IPS-18c (cell line): ENCODE results near the gene DEPDC1.
"Not testable (repeated sequence)": the region's sequence is repeated elsewhere in the genome, so short reads cannot be mapped to it uniquely, and the experiment has no call there.

Experiments used
- H3K4me3 ChIP-seq: 2 replicates; pipeline ENCODE4 v1.7.0; 2013; ENCODE audit warnings: low read depth, mild to moderate bottlenecking, low read length, moderate library complexity; ENCODE audit not compliant: insufficient read depth
- H3K9me3 ChIP-seq: one replicate; pipeline ENCODE4 v1.6.1; 2013; ENCODE audit warnings: mild to moderate bottlenecking, low read length, moderate library complexity; ENCODE audit not compliant: control insufficient read depth, insufficient read depth

DEPDC1 gene

DNA sequence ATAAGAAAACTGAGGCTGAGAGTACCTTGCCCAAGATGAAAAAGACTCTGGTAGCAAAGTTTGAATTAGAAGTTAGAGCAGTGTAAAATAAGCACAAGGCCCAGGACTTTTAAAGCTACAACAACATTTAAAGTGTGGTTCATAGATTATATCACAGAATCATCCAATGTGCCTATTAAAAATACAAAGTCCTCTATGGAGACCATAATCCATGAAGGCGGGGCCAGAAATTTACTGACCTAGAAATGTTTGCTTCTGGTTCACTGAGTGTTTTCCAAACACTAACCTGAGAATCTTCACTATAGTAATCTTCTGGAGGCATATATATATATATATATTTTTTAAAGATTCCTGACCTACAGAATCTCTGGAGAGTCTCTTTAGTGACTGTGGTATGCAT is 12.3 kb downstream of the DEPDC1 start:
- H3K4me3 ChIP-seq, result no peak overlapping the region
- no peaks in the 10 kb centered on the region for H3K9me3 ChIP-seq

DNA sequence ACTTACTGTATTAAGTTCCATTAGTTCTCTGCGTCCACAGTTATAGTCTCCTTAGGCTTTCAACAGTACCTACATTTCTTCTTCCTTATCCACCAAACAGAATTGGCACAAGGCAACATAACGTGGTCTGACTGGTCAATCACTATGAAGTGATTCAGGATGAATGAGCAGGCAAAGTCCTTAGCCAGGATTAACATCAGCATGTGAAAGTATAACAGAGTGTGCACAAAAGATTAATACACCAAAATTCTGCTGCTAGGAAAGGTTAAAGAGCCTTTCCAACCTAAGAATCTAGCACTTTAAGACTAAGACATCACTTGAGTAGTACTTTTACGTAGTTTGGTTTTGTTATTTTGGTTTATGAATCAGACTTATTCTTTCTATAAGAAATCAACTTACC is 15.8 kb downstream of the DEPDC1 start:
- H3K9me3 ChIP-seq, result no peaks in the 10 kb centered on the region
- no peak overlapping the region for H3K4me3 ChIP-seq

DNA sequence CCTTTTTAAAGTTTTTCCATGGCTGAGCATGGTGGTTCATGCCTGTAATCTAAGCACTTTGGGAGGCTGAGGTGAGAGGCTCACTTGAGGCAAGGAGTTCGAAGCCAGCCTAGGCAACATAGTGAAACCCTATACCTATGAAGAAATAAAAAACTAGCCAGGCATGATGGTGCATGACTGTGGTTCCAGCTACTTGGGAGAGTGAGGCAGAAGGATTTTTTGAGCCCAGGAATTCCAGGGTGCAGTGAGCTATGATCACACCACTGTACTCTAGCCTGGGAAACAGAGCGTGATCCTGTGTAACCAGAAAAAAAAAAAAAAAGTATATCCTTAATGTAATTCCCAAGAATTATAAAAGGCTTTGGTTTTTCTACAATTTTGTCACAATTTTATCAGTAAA is 17.4 kb downstream of the DEPDC1 start:
- no peak overlapping the region for H3K4me3 ChIP-seq
- H3K9me3 ChIP-seq, result no peaks in the 10 kb centered on the region

DNA sequence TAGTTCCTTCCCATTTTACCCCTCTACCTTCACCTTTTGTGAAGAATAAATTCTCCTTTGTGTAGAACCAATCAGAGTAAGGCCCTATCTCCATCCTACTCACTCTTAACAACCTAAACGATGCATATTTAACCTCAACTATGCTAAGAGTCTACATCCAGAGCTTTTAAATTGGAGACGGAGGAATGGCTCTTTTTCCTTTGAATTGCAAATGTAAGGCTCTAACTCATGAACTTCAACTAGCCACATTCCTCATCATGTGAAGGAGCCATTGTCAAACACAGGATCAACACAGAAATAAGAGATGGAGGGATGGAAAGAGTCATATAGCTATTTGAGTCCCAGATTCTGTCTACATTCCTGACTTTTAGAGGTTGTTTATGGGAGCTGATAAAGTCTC is 18.2 kb downstream of the DEPDC1 start:
- Histone ChIP-seq H3K9me3 (no peaks in the 10 kb centered on the region), H3K4me3 (no peak overlapping the region)

DNA sequence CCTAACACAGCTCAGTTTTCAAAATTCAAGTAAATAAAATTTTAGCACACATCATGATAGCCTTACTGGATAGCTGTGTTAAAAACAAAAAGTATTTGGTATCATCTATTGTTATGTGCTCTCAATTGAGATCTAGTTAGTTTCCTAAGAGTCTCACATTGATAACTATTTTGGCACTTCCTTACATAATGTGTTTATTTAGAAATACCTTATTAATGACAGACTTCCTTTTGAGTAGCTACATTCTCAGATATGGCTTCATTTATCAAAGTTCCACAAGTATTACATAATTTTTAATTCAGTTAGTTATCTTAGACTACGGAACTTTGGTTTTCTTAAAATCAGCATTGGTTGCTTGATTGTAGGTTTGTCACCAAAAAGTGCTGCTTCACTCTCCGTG is 20.3 kb downstream of the DEPDC1 start:
- H3K9me3 ChIP-seq, result not testable (repeated sequence)

DNA sequence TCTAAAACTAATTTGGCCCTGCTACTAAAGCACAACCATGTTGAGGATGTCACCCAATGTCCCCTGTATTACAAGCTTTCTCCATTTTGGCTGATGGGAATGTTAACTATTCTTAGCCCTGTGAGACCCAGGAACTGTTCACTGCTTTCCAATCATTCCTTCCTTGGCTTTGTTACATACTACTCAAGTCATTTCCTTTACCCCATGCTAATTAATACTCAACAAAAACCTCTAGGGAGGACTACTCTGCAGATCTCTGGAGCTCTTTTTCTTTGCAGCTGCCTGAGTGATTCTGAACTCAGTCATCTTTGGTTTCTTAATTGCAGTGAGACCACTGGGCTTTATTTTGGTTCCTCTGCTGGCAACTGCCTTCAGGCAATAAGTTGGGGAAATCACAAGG is 23.8 kb downstream of the DEPDC1 start:
- no peaks in the 10 kb centered on the region for H3K9me3 ChIP-seq
- no peak overlapping the region for H3K4me3 ChIP-seq

More for the DNA sequence above, 20.3 kb downstream of the DEPDC1 start:
- not testable (repeated sequence) for H3K4me3 ChIP-seq

DNA sequence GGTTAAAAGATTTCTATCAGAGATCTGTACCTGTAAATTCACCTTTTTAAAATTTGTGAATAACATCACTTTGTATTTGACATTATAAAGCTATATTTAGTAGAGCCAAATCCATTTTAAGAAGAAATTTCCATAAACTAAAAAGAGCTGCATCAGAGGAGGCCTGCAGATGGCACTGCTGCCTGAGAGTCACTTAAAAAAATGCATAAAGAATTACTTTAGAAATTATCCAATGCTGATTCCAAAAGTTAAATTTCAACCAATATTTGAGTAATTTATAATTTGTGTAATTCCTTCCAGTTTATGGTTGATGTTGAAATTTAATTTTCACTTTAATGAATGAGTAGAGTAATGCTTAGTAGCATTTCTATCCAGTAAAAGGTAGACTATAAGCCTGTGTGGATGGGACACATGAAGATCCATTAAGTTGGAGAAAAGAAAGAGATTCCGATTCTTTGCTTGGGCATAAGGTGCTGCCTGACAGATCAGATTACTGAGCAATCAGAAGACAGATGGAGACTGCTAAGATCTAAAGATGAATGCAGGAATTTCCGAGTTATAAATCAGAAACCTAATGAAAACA is 26.4 kb downstream of the DEPDC1 start:
- Histone ChIP-seq H3K9me3 (no peaks in the 10 kb centered on the region), H3K4me3 (no peak overlapping the region)

DNA sequence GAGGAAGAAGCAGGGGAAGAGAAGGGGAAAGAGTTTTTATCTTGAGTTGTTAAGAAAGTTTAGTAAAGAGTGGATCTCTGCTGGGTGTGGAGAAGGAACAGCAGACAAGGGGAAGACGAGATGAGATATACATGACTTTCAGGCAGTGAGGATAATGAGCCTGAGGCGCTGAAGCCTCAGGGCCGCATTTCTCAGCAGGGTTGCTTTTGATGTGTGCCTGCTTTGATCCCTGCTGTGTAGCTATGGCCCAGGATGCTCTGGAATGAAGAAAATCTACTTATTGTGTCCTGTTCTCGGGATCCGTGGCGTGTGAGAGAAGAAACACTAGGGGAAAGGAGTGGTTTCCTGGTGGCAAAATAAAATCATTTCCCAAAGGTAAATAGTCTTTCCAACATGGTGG is 32.0 kb downstream of the DEPDC1 start:
- no peak overlapping the region for H3K4me3 ChIP-seq
- no peaks in the 10 kb centered on the region for H3K9me3 ChIP-seq

DNA sequence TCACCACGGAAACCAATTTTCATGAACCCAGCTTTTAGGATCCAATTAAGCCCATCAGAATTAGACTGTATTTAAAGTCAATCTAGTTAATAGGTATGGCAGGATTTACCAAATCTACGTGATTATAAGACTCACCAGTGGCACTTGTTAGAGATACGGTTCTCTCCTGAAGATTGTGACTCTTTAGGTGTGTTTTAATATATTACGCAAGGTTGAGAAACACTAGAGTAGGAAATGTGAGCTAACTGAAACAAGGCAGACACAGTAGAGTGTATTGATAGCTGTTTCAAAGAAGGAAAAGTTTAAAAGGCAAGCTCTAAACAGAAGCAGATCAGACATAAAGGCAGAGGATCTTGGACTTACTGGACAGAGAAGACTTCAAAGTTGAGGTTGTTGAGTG is 35.9 kb downstream of the DEPDC1 start:
- Histone ChIP-seq H3K9me3 (no peaks in the 10 kb centered on the region), H3K4me3 (no peak overlapping the region)

DNA sequence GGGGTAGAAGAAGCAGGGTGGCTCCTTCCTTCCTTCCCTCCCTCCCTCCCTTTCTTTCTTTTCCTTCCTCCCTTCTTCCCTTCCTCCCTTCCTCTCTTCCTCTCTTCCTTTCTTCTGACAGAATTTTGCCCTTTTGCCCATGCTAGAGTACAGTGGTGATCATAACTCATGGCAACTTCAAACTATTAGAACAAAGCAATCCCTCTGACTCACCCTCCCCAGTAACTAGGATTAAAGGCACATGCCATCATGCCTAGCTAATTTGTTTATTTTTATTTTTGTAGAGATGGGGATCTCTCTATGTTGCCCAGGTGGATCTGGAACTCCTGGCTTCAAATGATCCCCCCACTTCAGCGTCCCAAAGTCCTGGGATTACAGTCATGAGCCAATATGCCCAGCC is 37.1 kb downstream of the DEPDC1 start:
- no peak overlapping the region for H3K4me3 ChIP-seq

DNA sequence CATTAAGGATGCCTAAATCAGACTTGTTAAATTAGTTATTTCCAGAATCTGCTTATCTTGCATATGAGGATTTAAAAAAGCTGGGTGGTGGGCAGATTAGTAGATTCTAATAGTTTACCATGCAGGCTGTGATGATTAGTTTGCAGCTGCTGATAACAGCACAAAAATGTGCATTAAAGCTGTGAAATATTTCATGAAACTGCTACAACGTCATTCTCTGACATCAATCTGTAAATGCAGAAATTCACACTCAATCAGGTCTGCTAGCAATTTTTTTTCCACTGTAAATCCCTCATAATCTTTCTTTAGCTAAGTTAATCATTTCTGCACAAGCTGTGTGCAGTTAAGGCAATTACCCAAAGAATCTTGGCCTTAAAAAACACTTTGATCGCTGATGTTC is 37.8 kb downstream of the DEPDC1 start:
- Histone ChIP-seq H3K9me3 (no peaks in the 10 kb centered on the region), H3K4me3 (no peak overlapping the region)

More for the DNA sequence above, 37.1 kb downstream of the DEPDC1 start:
- no peaks in the 10 kb centered on the region for H3K9me3 ChIP-seq

DNA sequence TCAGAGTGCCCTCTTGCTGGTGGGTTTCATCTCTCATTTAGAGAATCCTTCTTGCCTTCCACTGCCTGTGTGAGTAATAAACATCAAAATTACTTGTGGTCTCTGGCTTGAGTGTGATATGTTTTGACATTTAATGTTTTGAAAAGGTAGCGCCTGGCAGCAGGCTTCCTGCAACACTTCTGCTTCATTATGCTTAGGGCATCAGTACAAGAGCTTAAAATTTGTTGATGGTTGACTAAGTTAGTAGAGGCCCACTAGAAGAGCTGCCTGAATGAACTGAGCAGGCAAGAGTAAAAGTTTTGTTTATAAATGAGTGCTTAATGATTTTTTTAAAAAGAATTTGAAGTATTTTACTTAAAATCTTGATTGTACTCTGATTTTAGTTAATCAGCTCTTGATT is 40.7 kb downstream of the DEPDC1 start:
- H3K4me3 ChIP-seq, result no peak overlapping the region
- no peaks in the 10 kb centered on the region for H3K9me3 ChIP-seq

DNA sequence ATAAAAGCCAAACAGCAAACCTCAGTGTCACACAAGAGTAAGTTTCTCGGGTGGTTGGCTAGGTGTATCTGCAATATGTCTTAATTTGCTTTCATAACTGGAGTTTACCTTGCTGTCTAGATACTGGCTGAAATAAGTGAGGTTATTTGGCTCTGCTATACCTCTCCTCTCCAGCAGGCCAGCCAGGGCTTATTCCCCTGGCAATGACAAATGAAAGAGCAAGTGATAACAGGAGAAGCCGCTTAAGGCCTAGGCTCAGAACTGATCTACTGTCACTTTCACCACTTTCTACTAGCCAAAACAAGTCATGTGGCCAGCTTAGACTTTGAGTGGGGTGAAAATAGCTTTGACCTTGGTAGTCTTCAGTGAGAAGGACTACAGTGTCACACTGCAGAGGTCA is 42.3 kb downstream of the DEPDC1 start:
- Histone ChIP-seq H3K4me3 (no peak overlapping the region), H3K9me3 (no peaks in the 10 kb centered on the region)

DNA sequence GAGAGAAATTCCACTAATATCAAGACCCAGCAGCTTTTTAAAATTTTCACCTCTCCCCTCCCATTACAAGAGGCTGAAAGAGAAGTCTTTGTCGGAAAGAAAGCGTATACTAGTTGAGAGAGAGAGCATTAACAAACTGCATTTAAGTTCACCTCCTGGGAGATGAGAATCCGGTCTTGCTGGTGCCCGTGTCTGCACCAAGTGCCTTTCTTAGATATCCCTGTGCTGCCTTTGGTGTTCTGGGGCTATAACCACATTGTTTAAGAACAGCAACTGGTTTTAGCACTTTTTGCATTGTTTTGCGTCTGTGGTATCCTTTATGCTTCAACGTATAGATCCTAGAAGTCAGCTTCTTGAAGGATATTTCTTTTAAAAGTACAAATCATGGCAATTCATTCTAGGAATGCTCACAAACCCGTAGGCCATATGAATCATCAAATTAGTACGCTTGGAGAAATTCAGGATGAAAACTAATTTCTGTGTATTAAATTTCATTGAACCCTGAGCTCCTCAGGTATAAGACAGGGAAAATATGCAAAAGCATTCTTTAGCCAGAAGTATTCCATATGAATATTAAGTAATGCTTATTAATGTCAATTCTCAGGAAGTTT is 43.7 kb downstream of the DEPDC1 start:
- Histone ChIP-seq H3K9me3 (no peaks in the 10 kb centered on the region), H3K4me3 (no peak overlapping the region)

DNA sequence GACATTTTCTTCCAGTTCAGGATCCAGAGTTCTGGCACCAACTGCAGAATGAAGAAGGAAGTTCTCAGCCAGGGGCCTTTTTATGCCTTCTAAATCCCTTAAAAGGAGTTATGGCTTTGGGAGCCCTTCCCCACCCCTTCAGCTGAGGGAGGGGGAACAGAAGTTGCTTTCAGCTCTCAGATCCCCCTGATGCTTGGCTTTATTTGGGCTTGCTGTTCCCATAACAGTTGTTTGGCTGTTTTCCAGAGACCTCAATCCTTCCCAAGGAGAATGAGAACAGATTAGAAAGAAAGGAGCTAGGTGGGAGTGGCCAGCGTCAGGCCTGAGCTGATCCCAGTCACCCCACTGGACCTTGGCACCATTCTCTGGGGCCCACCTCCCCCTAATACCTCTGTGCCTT is 47.0 kb downstream of the DEPDC1 start, which contains the start of gene RPE65:
Gene RPE65 (minus strand): TSS at position 54 of the 400 bp plus-strand sequence. CDS start 49 bp downstream, at position 5.
- H3K4me3 ChIP-seq, result no peak within 1 kb of the TSS
- H3K9me3 ChIP-seq, result no peaks in the 10 kb centered on the region

DNA sequence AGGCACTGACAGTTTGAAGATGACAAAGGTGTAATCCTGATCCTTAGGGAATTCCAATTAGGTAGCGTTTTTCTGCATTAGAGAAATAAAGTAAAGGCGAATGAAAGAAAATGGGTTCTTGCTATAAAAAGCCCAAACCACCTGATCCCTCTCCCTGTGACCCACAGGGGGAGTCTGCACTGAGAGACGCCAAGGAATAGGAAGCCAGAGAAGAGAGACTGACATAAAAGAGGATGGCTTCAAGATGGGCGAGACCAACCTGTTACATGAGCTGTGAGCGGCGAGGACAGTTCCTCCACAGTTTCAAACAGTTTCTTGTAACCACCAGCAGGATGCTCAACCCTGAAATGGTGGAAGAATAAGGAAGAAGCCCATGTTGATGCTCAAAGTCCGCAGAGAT is 48.5 kb downstream of the DEPDC1 start:
- no peaks in the 10 kb centered on the region for H3K9me3 ChIP-seq
- no peak overlapping the region for H3K4me3 ChIP-seq

DNA sequence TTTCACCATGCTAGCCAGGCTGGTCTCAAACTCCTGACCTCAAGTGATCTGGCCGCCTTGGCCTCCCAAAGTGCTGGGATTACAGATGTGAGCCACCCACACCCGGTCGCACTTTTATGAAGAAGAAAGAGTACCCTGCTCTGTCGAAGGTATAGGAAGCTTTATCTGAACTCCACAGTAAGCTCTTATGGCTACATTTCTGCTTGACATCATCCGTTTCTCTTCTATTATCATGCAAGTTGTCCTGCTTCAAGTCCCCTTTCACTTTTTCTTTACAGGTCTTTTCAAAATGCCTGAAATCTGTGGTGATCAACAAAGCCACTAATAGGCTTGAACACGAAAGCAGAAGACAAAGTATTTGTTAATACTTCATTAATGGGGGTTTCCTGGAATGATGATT is 51.2 kb downstream of the DEPDC1 start:
- Histone ChIP-seq H3K9me3 (no peaks in the 10 kb centered on the region), H3K4me3 (no peak overlapping the region)

DNA sequence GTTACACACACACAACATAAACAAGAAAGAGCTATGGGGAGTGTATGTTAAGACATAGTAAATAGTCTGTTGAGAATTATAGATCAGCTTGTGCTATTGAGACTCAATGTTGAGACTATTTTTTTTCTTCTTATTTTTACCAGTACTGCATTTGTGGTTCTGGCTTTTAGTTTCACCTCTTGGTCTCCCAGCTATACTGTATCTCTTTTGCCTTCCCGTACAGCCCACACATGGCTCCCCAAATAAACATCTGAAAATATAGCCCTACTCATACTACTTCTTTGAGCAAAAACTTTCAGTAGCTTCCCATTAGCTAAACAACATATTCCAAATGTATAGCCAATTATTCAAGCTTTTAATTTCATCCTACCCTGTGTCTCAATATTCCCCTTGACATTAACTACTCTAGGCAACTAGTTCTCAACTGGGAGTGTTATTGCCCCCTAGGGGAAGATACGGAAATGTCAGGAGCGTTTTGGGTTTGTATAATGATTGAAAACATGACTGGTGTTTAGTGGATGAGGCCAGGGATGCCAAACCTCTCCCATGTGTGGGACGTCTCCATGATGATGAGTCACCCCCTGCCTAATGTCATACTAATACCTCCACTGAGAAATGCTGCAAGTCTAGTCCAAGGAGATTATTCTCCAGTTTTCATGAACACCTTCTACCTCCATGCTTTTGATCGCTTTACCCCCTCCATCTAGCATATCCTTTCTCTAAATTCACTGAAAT is 53.9 kb downstream of the DEPDC1 start:
- Histone ChIP-seq H3K9me3 (no peaks in the 10 kb centered on the region), H3K4me3 (no peak overlapping the region)
